Vagina (tissue), 2 donors: ENCODE data around the gene CRISP2. TPM values are rescaled to one million over a fixed set of nuclear protein-coding genes. Genes with fewer than 3 reads are reported as not detected.
"Not testable (repeated sequence)": the region's sequence is repeated elsewhere in the genome, so short reads cannot be mapped to it uniquely, and the experiment has no call there.

ENCODE experiments used
- DNase-seq, 2 donors: peaks; one replicate each; pipeline ENCODE4 v3.0.0-alpha.2; 2017; ENCODE audit errors: extremely low spot score in 2 of 2
- H3K27ac ChIP-seq: fragments of 200-600 bp; sonication (generic); one replicate; pipeline ENCODE4 v1.5.1; 2019
- H3K27me3 ChIP-seq: fragments of 200-600 bp; sonication (generic); one replicate; pipeline ENCODE4 v1.5.1; 2019
- H3K36me3 ChIP-seq, 2 donors: fragments of 200-600 bp; sonication (generic); one replicate each; pipeline ENCODE4 v1.5.1; 2017 to 2019
- H3K4me1 ChIP-seq: fragments of 200-600 bp; sonication (generic); one replicate; pipeline ENCODE4 v1.5.1; 2019
- H3K4me3 ChIP-seq, 2 donors: fragments of 200-600 bp; sonication (generic); 1 replicate in 1 of 2; 2 replicates in 1 of 2; pipeline ENCODE4 v1.5.1; 2016 to 2019
- H3K9me3 ChIP-seq: fragments of 200-600 bp; sonication (generic); one replicate; pipeline ENCODE4 v1.5.1; 2019
- CTCF ChIP-seq, 3 experiments: fragments of 450-650 bp in 2 of 3; fragments of 200-600 bp in 1 of 3; sonication (generic) in 1 of 3; IDR thresholded peaks; one replicate each; pipeline ENCODE4 v1.5.1; 2017 to 2019; ENCODE audit warnings: antibody characterized with exemption in 3 of 3, mild to moderate bottlenecking in 2 of 3, moderate library complexity in 2 of 3
- POLR2A ChIP-seq, 2 donors: fragments of 450-650 bp; IDR thresholded peaks; one replicate each; pipeline ENCODE4 v1.6.1; 2017; ENCODE audit warnings: antibody characterized with exemption in 2 of 2, mild to moderate bottlenecking in 2 of 2, moderate library complexity in 2 of 2
- POLR2AphosphoS5 ChIP-seq, 2 donors: sonication (generic); formaldehyde crosslinking; IDR thresholded peaks; one replicate each; pipeline ENCODE4 v1.9.0; 2017; ENCODE audit warnings: antibody characterized with exemption in 2 of 2, mild to moderate bottlenecking in 2 of 2, low read depth in 1 of 2; ENCODE audit not compliant: insufficient read depth in 1 of 2
- intact Hi-C: fragments of 100-400 bp; cut with DNase I; formaldehyde crosslinking; loops from one replicate; pipeline ENCODE4 v1.15.1; 2023
- total RNA-seq: library from RNA; depleted of rRNA; stranded (reverse); fragments of >200 nt; gene quantifications from one replicate; pipeline ENCODE4 v1.2.3, GENCODE V29; 2016

Gene CRISP2
- total RNA-seq, 1 donor from 2014 or later = not detected

DNA sequence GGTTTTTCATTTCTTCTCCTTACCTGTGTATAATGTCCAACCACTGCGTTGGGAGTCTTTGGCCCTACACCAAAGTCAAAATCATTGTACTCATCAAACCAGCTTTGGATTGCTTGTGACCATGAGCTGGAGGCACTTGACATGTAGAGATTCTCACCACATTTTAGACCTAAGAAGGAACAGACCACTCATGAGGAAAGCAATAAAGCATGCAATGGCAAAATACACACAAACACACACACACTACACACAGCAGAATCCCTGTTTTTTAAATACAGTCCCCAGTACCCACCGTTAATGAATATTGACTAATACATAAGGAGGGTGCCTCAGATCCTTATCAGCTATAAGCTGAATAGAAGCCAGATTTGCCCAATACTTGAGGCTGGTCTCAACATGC is 20.3 kb upstream of the CRISP2 start:
- intact Hi-C loops = no loop called here
- no peak for DNase-seq
- H3K9me3 ChIP-seq = no peaks in the 10 kb centered on the region
- no peak overlapping the region for H3K27ac ChIP-seq
- no peaks in the 10 kb centered on the region for H3K36me3 ChIP-seq
- H3K27me3 ChIP-seq = no peaks in the 10 kb centered on the region
- no peaks in the 10 kb centered on the region for H3K4me1 ChIP-seq
- TF ChIP-seq POLR2AphosphoS5 (IDR thresholded peaks at IDR 0.05; ENCODE audit: insufficient read depth in 1 of 2, low read depth in 1 of 2) (no peak), POLR2A (IDR thresholded peaks at IDR 0.05) (no peak), CTCF (IDR thresholded peaks at IDR 0.05) (no peak)
- no peak overlapping the region for H3K4me3 ChIP-seq

- no peaks in the 10 kb centered on the region for H3K4me1 ChIP-seq
- no peaks in the 10 kb centered on the region for H3K9me3 ChIP-seq
- no peak overlapping the region for H3K27ac ChIP-seq
- H3K27me3 ChIP-seq = no peaks in the 10 kb centered on the region
- intact Hi-C loops = no loop called here
- DNase-seq = no peak
- TF ChIP-seq CTCF (IDR thresholded peaks at IDR 0.05) = no peak
- no peak for TF ChIP-seq POLR2AphosphoS5 (IDR thresholded peaks at IDR 0.05; ENCODE audit: insufficient read depth in 1 of 2, low read depth in 1 of 2)
- TF ChIP-seq POLR2A (IDR thresholded peaks at IDR 0.05) = no peak
- H3K36me3 ChIP-seq = no peaks in the 10 kb centered on the region
- H3K4me3 ChIP-seq = no peak overlapping the region
Observed at GRCh38 chr6:49732781-49733180, 19.4 kb upstream of the CRISP2 start.

DNA sequence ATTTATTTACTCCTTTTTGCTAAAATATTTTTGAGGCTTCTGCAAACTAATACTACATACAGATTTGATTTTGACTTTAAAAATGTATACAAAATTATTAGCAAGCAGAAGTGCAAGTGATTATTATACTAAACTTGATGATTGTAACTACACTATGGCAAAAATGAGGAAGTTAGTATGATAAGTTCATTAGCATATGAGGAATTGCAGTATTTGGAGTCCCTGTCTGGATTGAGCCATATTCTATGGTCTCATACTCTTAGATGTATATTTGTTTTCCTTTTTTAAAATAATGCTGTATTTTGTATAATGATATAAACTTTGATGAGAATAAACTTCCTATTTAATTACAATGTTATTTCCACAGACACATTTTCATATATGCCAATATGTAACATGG is 16.9 kb upstream of the CRISP2 start:
- no peaks in the 10 kb centered on the region for H3K9me3 ChIP-seq
- TF ChIP-seq POLR2AphosphoS5 (IDR thresholded peaks at IDR 0.05; ENCODE audit: insufficient read depth in 1 of 2, low read depth in 1 of 2) = no peak
- no peak for TF ChIP-seq POLR2A (IDR thresholded peaks at IDR 0.05)
- H3K4me3 ChIP-seq = no peak overlapping the region
- no peaks in the 10 kb centered on the region for H3K4me1 ChIP-seq
- intact Hi-C loops = no loop called here
- H3K27me3 ChIP-seq = no peaks in the 10 kb centered on the region
- no peaks in the 10 kb centered on the region for H3K36me3 ChIP-seq
- no peak for DNase-seq
- no peak overlapping the region for H3K27ac ChIP-seq

DNA sequence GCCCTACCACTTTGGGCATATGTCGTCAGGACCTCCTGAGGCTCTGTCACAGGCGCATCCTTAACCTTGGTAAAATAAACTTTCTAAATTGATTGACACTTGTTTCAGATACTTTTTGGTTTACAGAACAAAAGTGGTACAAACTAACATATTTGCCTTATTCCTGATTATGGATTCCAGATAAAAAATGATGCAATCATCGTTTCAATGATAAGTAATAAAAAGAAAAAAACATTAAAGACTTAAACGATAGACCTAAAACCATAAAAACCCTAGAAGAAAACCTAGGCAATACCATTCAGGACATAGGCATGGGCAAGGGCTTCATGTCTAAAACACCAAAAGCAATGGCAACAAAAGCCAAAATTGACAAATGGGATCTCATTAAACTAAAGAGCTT is 10.6 kb upstream of the CRISP2 start:
- intact Hi-C loops, H3K27ac ChIP-seq, DNase-seq, H3K4me3 ChIP-seq, H3K4me1 ChIP-seq, H3K27me3 ChIP-seq, H3K36me3 ChIP-seq, H3K9me3 ChIP-seq: not testable (repeated sequence)

- Histone ChIP-seq H3K4me3 (no peak overlapping the region), H3K9me3 (no peaks in the 10 kb centered on the region), H3K27me3 (no peaks in the 10 kb centered on the region), H3K36me3 (no peaks in the 10 kb centered on the region), H3K27ac (no peak overlapping the region), H3K4me1 (no peaks in the 10 kb centered on the region)
- intact Hi-C loops = no loop called here
- no peak for DNase-seq
- TF ChIP-seq POLR2AphosphoS5 (IDR thresholded peaks at IDR 0.05; ENCODE audit: insufficient read depth in 1 of 2, low read depth in 1 of 2) (no peak), POLR2A (IDR thresholded peaks at IDR 0.05) (no peak), CTCF (IDR thresholded peaks at IDR 0.05) (no peak)
Observed at GRCh38 chr6:49721297-49721696, 8.0 kb upstream of the CRISP2 start.

DNA sequence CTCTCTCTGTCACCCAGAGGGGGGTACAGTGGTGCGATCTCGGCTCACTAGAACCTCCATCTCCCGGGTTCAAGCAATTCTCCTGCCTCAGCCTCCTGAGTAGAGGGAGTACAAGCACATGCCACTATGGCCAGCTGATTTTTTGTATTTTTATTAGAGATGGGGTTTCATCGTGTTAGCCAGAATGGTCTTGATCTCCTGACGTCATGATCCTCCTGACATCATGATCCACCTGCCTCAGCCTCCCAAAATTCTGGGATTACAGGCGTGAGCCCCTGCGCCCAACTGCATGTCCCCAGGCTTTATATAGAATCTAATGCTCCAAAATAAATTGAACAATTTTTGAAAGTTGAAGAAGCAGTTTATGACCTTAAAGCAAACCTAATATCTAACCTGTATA is 7.0 kb upstream of the CRISP2 start:
- Histone ChIP-seq H3K4me1 (no peaks in the 10 kb centered on the region), H3K4me3 (no peak overlapping the region), H3K36me3 (no peaks in the 10 kb centered on the region), H3K9me3 (no peaks in the 10 kb centered on the region), H3K27me3 (no peaks in the 10 kb centered on the region), H3K27ac (no peak overlapping the region)
- TF ChIP-seq POLR2A (IDR thresholded peaks at IDR 0.05) = no peak
- DNase-seq = no peak
- intact Hi-C loops = no loop called here

- H3K4me1 ChIP-seq = no peaks in the 10 kb centered on the region
- H3K27me3 ChIP-seq = no peaks in the 10 kb centered on the region
- no peak for DNase-seq
- H3K9me3 ChIP-seq = peaks cover 4% of the 10 kb centered on the region
- H3K36me3 ChIP-seq = no peaks in the 10 kb centered on the region
- intact Hi-C loops = no loop called here
- H3K27ac ChIP-seq = no peak overlapping the region
- H3K4me3 ChIP-seq = no peak overlapping the region
- TF ChIP-seq CTCF (IDR thresholded peaks at IDR 0.05) (no peak), POLR2A (IDR thresholded peaks at IDR 0.05) (no peak), POLR2AphosphoS5 (IDR thresholded peaks at IDR 0.05; ENCODE audit: insufficient read depth in 1 of 2, low read depth in 1 of 2) (no peak)
Observed at GRCh38 chr6:49698478-49698877, 14.9 kb downstream of the CRISP2 start.
